K562 (cell line): ENCODE measurements around the gene OOSP2. TPM values are rescaled to one million over a fixed set of nuclear protein-coding genes. Genes with fewer than 3 reads are reported as not detected.
A peak's percentile ranks its signal among the peaks of the same experiment; 100 is the strongest.
"Not testable (repeated sequence)": the region's sequence is repeated elsewhere in the genome, so short reads cannot be mapped to it uniquely, and the experiment has no call there.

Experiments
- ATAC-seq: fragments of 200-7000 bp; cut with Tn5 transposase; 3 replicates; pipeline ENCODE4 v1.9.1; 2020; ENCODE audit warnings: moderate library complexity
- BruUV-seq: library from RNA; stranded (reverse); fragments of 400-500 nt; replicated peaks from 2 replicates; lab custom pipeline; 2021; lab: Mats Ljungman, UMichigan
- CTCF ChIA-PET: fragments of 300-600 bp; formaldehyde crosslinking; extraction: SDS; loops from one replicate; lab custom pipeline; 2021; ENCODE audit warnings: low intra/inter-chr PET ratio; lab: Yijun Ruan, JAX
- POLR2A ChIA-PET: fragments of 300-600, 350-650 bp; sonication (Branson Sonifier 250); formaldehyde crosslinking; extraction: SDS; loops from one replicate; lab custom pipeline; 2021; ENCODE audit warnings: antibody characterized with exemption, inconsistent platforms; lab: Yijun Ruan, JAX
- DNase-seq, 4 experiments: peaks; one replicate each; pipeline versions ENCODE4 v3.0.0 to v3.0.0-alpha.2; 2011 to 2018; ENCODE audit warnings: low spot score in 3 of 4, mixed read lengths in 3 of 4; ENCODE audit errors: extremely low read depth in 1 of 4
- FAIRE-seq: peaks from 2 replicates; lab custom pipeline; 2011; peaks lifted over from hg19 to GRCh38; lab: Jason Lieb, UNC
- H2AFZ ChIP-seq: 2 replicates; pipeline ENCODE4 v1.6.0; 2011; ENCODE audit warnings: low read depth, low read length, control low read depth, inconsistent platforms
- H3K27ac ChIP-seq: fragments of 200-600 bp; 3 replicates; pipeline ENCODE4 v1.8.0; 2011; ENCODE audit warnings: low read depth, mild to moderate bottlenecking, control low read depth, inconsistent platforms, low read length, moderate library complexity, mixed read lengths; ENCODE audit errors: extremely low read depth
- H3K27me3 ChIP-seq, 2 experiments: fragments of 300-600 bp in 1 of 2; 2 replicates in 1 of 2; 3 replicates in 1 of 2; pipeline versions ENCODE4 v1.6.0 to v1.8.0; 2011; ENCODE audit warnings: inconsistent platforms in 2 of 2, low read length in 2 of 2, mild to moderate bottlenecking in 1 of 2, mixed read lengths in 1 of 2, moderate library complexity in 1 of 2; ENCODE audit not compliant: control insufficient read depth in 2 of 2, insufficient read depth in 2 of 2
- H3K36me3 ChIP-seq: fragments of 300-600 bp; 3 replicates; pipeline ENCODE4 v1.8.0; 2011; ENCODE audit warnings: mild to moderate bottlenecking, low read length, inconsistent platforms; ENCODE audit not compliant: control insufficient read depth, insufficient read depth
- H3K4me1 ChIP-seq, 2 experiments: fragments of 200-600 bp in 1 of 2; replicated peaks in 1 of 2; 2 replicates in 1 of 2; 3 replicates in 1 of 2; pipeline versions ENCODE4 v1.5.1 to v1.8.0; 2011; ENCODE audit warnings: inconsistent platforms in 2 of 2, low read length in 2 of 2, mild to moderate bottlenecking in 1 of 2, mixed read lengths in 1 of 2, moderate library complexity in 1 of 2; ENCODE audit not compliant: control insufficient read depth in 2 of 2, insufficient read depth in 2 of 2
- H3K4me2 ChIP-seq: 2 replicates; pipeline ENCODE4 v1.6.1; 2011; ENCODE audit warnings: low read length, control low read depth, inconsistent platforms, mixed read lengths; ENCODE audit not compliant: insufficient read depth
- H3K4me3 ChIP-seq: fragments of 200-600 bp; sonication (generic), shearing (Covaris generic); 2 replicates; pipeline ENCODE4 v1.5.1; 2016; ENCODE audit warnings: control low read depth, inconsistent platforms
- H3K79me2 ChIP-seq: fragments of 200-600 bp; 3 replicates; pipeline ENCODE4 v1.8.0; 2011; ENCODE audit warnings: low read length, inconsistent platforms; ENCODE audit not compliant: control insufficient read depth, insufficient read depth
- H3K9ac ChIP-seq, 2 experiments: 2 replicates each; pipeline versions ENCODE4 v1.6.0 to v1.6.1; 2011; ENCODE audit warnings: low read depth in 2 of 2, low read length in 2 of 2, control low read depth in 1 of 2, inconsistent platforms in 1 of 2, mild to moderate bottlenecking in 1 of 2, mixed read lengths in 1 of 2; ENCODE audit not compliant: insufficient read depth in 1 of 2
- H3K9me1 ChIP-seq: one replicate; pipeline ENCODE4 v1.6.0; 2011; ENCODE audit warnings: inconsistent platforms, mild to moderate bottlenecking, low read length, moderate library complexity; ENCODE audit not compliant: control insufficient read depth, insufficient read depth
- H3K9me3 ChIP-seq: replicated peaks from 2 replicates; pipeline ENCODE4 v1.5.1; 2011; ENCODE audit warnings: low read depth, low read length, inconsistent platforms; ENCODE audit not compliant: control insufficient read depth, insufficient read depth
- H4K20me1 ChIP-seq: replicated peaks from 2 replicates; pipeline ENCODE4 v1.6.1; 2011; ENCODE audit warnings: low read length, inconsistent platforms, mixed read lengths; ENCODE audit not compliant: control insufficient read depth, insufficient read depth
- FOXA3 ChIP-seq, 2 experiments: fragments of 450-650 bp in 1 of 2; sonication (generic) in 1 of 2; formaldehyde crosslinking; IDR thresholded peaks in 1 of 2; conservative IDR thresholded peaks in 1 of 2; 2 replicates each; pipeline versions ENCODE4 v1.4.0 to v1.8.0; 2020 to 2022; ENCODE audit warnings: mild to moderate bottlenecking in 2 of 2, missing genetic modification reagents in 1 of 2
- SMARCE1 ChIP-seq: fragments of 450-650 bp; IDR thresholded peaks from 2 replicates; pipeline ENCODE4 v1.7.1; 2016; ENCODE audit warnings: mild to moderate bottlenecking
- WGBS: fragments of 100-300 bp; shearing (Covaris generic); methylation state at CpG from one replicate; pipeline ENCODE4 v1.1.6; 2016; ENCODE audit warnings: low coverage, mixed read lengths; ENCODE audit not compliant: insufficient coverage; ENCODE audit errors: missing lambda C conversion rate; 5-methylcytosine and 5-hydroxymethylcytosine counted together
- in situ Hi-C: fragments of 300-500 bp; cut with MboI; formaldehyde crosslinking; loops from 4 replicates; pipeline ENCODE4 v1.15.0; 2018; ENCODE audit warnings: inconsistent platforms, mixed read lengths
- intact Hi-C: fragments of 100-400 bp; cut with micrococcal nuclease; formaldehyde crosslinking; loops from 2 replicates; pipeline ENCODE4 v1.14.2; 2022
- polyA plus RNA-seq, 8 experiments: library from polyadenylated mRNA; depleted of rRNA in 4 of 8; stranded (reverse) in 5 of 8; unstranded in 3 of 8; fragments of >200 nt; fragmentation: Nextera tagmentation in 2 of 8; fragmentation: Illumina TruSeq in 1 of 8; extraction: Ambion mirVana in 2 of 8; extraction: Trizol in 1 of 8; gene quantifications; 2 replicates each; pipeline versions ENCODE4 v1.2.1 to v1.2.3, GENCODE V29; 2011 to 2014; ENCODE audit warnings: inconsistent platforms in 1 of 8, missing spikeins in 1 of 8
- total RNA-seq, 7 experiments: library from RNA; depleted of rRNA in 6 of 7; stranded (reverse); fragments of >200 nt in 6 of 7; fragmentation: Illumina TruSeq in 2 of 7; extraction: Trizol in 2 of 7; gene quantifications; 2 replicates each; pipeline versions ENCODE4 v1.2.1 to v1.2.3, GENCODE V29; 2011 to 2021; ENCODE audit warnings: low replicate concordance in 1 of 7
- TF ChIP-seq, protein P1 (sequence below), 2 experiments: fragments of 450-650 bp; IDR thresholded peaks; 2 replicates each; pipeline ENCODE4 v1.6.1; 2018; ENCODE audit warnings: mild to moderate bottlenecking in 2 of 2, low read depth in 1 of 2; ENCODE audit not compliant: partially characterized antibody in 2 of 2

OOSP2 gene
- total and polyA plus RNA-seq, 9 of the 15 experiments (the other 6 are each of a cell fraction or from before 2014, with no cell fraction given) = 0.14 to 1.5 (median 0.32) TPM; not detected in 4

DNA sequence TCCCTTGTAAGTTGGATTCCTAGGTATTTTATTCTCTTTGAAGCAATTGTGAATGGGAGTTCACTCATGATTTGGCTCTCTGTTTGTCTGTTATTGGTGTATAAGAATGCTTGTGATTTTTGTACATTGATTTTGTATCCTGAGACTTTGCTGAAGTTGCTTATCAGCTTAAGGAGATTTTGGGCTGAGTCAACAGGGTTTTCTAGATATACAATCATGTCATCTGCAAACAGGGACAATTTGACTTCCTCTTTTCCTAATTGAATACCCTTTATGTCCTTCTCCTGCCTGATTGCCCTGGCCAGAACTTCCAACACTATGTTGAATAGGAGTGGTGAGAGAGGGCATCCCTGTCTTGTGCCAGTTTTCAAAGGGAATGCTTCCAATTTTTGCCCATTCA, 10.2 kb downstream of the OOSP2 start:
- ATAC-seq, H3K36me3 ChIP-seq, H3K79me2 ChIP-seq, CTCF ChIA-PET, H3K4me2 ChIP-seq, BruUV-seq, H3K9me3 ChIP-seq, H3K4me3 ChIP-seq, H3K4me1 ChIP-seq, DNase-seq, H4K20me1 ChIP-seq, H3K27ac ChIP-seq, in situ Hi-C loops, H2AFZ ChIP-seq, POLR2A ChIA-PET, H3K9ac ChIP-seq, H3K27me3 ChIP-seq, H3K9me1 ChIP-seq, FAIRE-seq: not testable (repeated sequence)
- TF ChIP-seq SMARCE1 (peak; percentile 70; the same call in 1 of the 2 replicates), FOXA3 (CRISPR knock-in tag; conservative IDR thresholded peaks at IDR 0.05 in 1 of 2, IDR thresholded peaks at IDR 0.05 in 1 of 2) (peak in 1 of 2 experiments; percentile 76; a peak in 2 of 4 replicates)
- intact Hi-C loops = loop anchor here (10.0 kb wide), 1 partner anchor 296 kb away; the partner anchor contains the start of gene STX3

DNA sequence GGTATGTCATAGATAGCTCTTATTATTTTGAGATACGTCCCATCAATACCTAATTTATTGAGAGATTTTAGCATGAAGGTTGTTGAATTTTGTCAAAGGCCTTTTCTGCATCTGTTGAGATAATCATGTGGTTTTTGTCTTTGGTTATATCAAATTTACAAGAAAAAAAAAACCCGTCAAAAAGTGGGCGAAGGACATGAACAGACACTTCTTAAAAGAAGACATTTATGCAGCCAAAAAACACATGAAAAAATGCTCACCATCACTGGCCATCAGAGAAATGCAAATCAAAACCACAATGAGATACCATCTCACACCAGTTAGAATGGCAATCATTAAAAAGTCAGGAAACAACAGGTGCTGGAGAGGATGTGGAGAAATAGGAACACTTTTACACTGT, 10.6 kb downstream of the OOSP2 start:
- TF ChIP-seq, protein P1, sequence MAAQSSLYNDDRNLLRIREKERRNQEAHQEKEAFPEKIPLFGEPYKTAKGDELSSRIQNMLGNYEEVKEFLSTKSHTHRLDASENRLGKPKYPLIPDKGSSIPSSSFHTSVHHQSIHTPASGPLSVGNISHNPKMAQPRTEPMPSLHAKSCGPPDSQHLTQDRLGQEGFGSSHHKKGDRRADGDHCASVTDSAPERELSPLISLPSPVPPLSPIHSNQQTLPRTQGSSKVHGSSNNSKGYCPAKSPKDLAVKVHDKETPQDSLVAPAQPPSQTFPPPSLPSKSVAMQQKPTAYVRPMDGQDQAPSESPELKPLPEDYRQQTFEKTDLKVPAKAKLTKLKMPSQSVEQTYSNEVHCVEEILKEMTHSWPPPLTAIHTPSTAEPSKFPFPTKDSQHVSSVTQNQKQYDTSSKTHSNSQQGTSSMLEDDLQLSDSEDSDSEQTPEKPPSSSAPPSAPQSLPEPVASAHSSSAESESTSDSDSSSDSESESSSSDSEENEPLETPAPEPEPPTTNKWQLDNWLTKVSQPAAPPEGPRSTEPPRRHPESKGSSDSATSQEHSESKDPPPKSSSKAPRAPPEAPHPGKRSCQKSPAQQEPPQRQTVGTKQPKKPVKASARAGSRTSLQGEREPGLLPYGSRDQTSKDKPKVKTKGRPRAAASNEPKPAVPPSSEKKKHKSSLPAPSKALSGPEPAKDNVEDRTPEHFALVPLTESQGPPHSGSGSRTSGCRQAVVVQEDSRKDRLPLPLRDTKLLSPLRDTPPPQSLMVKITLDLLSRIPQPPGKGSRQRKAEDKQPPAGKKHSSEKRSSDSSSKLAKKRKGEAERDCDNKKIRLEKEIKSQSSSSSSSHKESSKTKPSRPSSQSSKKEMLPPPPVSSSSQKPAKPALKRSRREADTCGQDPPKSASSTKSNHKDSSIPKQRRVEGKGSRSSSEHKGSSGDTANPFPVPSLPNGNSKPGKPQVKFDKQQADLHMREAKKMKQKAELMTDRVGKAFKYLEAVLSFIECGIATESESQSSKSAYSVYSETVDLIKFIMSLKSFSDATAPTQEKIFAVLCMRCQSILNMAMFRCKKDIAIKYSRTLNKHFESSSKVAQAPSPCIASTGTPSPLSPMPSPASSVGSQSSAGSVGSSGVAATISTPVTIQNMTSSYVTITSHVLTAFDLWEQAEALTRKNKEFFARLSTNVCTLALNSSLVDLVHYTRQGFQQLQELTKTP (IDR thresholded peaks at IDR 0.05; ENCODE audit: low read depth in 1 of 2, partially characterized antibody in 2 of 2) = peak in 1 of 2 experiments; percentile 98
- H3K79me2 ChIP-seq, POLR2A ChIA-PET, H2AFZ ChIP-seq, H4K20me1 ChIP-seq, FAIRE-seq, H3K9ac ChIP-seq, DNase-seq, H3K9me3 ChIP-seq, H3K4me3 ChIP-seq, H3K36me3 ChIP-seq, in situ Hi-C loops, ATAC-seq, H3K27me3 ChIP-seq, H3K27ac ChIP-seq, H3K9me1 ChIP-seq, H3K4me2 ChIP-seq, BruUV-seq, CTCF ChIA-PET: not testable (repeated sequence)
- intact Hi-C loops = loop anchor here (10.0 kb wide), 1 partner anchor 296 kb away; the partner anchor contains the start of gene STX3
- 69% methylated on average over 3 of the region's 3 CpGs for WGBS
- peaks cover 3 to 14% of the 10 kb centered on the region in 2 experiments for H3K4me1 ChIP-seq
